Mesothelial cell of epicardium (in vitro differentiated cells): ENCODE results near the gene ATXN1. TPM values are rescaled to one million over a fixed set of nuclear protein-coding genes. Genes with fewer than 3 reads are reported as not detected.
A peak's percentile ranks its signal among the peaks of the same experiment; 100 is the strongest.

Source experiments
- DNase-seq, 2 experiments: peaks; one replicate each; pipeline ENCODE4 v3.0.0; 2021; ENCODE audit warnings: low spot score in 2 of 2; ENCODE audit not compliant: unreplicated experiment in 2 of 2
- H3K27ac Mint-ChIP-seq: 2 replicates; pipeline ENCODE4 v1.8.0; 2021; ENCODE audit warnings: mixed read lengths
- H3K27me3 Mint-ChIP-seq: 2 replicates; pipeline ENCODE4 v1.8.0; 2021; ENCODE audit warnings: low read depth, mixed read lengths
- H3K36me3 Mint-ChIP-seq: 2 replicates; pipeline ENCODE4 v1.8.0; 2021; ENCODE audit warnings: mixed read lengths
- H3K4me1 Mint-ChIP-seq: 2 replicates; pipeline ENCODE4 v1.8.0; 2021; ENCODE audit warnings: mixed read lengths
- H3K4me3 Mint-ChIP-seq: 2 replicates; pipeline ENCODE4 v1.8.0; 2021; ENCODE audit warnings: mild to moderate bottlenecking, moderate library complexity, mixed read lengths
- H3K9me3 Mint-ChIP-seq: 2 replicates; pipeline ENCODE4 v1.8.0; 2021; ENCODE audit warnings: mixed read lengths
- CTCF ChIP-seq: fragments of 200-600 bp; sonication (generic); IDR thresholded peaks from one replicate; pipeline ENCODE4 v1.5.0; 2021; ENCODE audit warnings: antibody characterized with exemption; ENCODE audit not compliant: unreplicated experiment
- total RNA-seq: library from RNA; stranded (reverse); gene quantifications from 3 replicates; pipeline ENCODE4 v1.2.1, GENCODE V29; 2021

The ATXN1 gene
- total RNA-seq, 1 donor from 2014 or later: 59.5 TPM

DNA sequence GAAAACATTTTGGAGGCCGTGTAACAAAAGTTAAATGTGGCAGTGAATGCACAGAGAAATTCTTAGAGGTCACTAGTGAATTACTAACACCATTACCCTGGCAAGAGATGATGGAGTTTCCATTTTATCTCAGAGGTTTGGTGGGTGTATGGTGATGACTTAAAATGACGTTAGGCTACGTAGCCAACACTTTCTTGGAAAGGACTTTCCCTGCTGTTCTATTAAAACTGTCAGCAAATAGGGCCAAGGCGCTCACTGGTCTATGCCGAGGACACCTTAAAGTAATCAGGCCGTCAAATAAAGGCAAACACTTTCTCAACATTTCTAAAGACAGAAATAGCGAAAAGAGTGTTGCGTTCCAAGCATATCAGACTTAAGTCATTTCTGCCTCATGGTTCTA is 362.1 kb downstream of the ATXN1 start:
- Mint-ChIP-seq H3K27ac (peak overlapping the region; percentile 31), H3K4me1 (peaks cover 26% of the 10 kb centered on the region), H3K36me3 (peaks cover 5% of the 10 kb centered on the region), H3K9me3 (peaks cover 4% of the 10 kb centered on the region), H3K27me3 (no peaks in the 10 kb centered on the region), H3K4me3 (no peak overlapping the region)
- TF ChIP-seq CTCF: no peak
- no peak for DNase-seq

DNA sequence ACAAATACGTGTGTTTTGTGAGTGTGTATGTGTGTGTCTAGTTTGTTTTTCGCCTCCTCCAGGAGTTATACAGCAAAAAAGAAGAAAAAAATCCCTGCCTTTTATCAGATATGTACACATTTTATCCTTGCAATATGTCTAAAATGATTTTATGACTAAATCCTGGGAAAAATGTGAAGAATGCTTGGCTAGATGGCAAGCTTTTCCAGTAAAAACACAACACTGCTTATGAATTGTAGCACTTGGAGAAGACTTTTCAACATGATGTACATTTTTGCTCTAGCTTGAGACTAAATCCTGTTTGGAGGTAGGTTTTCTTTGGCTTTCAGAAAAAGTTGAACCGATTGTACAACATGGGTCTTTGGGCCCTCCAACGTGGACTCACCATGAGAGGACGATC is 362.7 kb downstream of the ATXN1 start:
- Mint-ChIP-seq H3K9me3 (peaks cover 4% of the 10 kb centered on the region), H3K36me3 (peaks cover 4% of the 10 kb centered on the region), H3K27me3 (no peaks in the 10 kb centered on the region), H3K4me3 (no peak overlapping the region), H3K27ac (peak overlapping the region; percentile 24), H3K4me1 (peaks cover 21% of the 10 kb centered on the region)
- TF ChIP-seq CTCF: no peak
- no peak for DNase-seq

DNA sequence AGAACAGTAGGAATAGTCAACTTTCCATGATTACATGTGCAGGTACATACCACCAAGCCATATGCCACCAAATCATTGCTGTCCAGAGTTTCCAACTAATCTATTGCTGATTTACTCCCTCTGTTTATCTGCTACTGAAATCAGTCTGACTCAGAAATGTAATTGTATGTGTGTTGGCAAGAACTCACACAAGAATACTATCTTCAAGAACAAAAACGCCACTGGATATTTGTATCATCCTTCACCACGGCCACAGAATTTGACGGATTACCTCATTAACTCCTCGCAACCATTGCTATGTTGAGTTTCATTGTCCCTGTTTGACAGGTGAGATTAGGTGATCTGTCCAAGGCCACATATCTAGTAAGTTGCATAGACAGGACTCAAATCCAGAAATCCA is 363.6 kb downstream of the ATXN1 start:
- H3K4me3 Mint-ChIP-seq: no peak overlapping the region
- H3K27me3 Mint-ChIP-seq: no peaks in the 10 kb centered on the region
- no peak for TF ChIP-seq CTCF
- peaks cover 21% of the 10 kb centered on the region for H3K4me1 Mint-ChIP-seq
- no peak for DNase-seq
- peaks cover 4% of the 10 kb centered on the region for H3K9me3 Mint-ChIP-seq
- H3K27ac Mint-ChIP-seq: no peak overlapping the region
- H3K36me3 Mint-ChIP-seq: peaks cover 3% of the 10 kb centered on the region

GRCh38 chr6:16396497-16397319 is 364.6 kb downstream of the ATXN1 start:
- Mint-ChIP-seq H3K9me3 (peaks cover 3% of the 10 kb centered on the region), H3K27me3 (no peaks in the 10 kb centered on the region), H3K27ac (no peak overlapping the region)

GRCh38 chr6:16394632-16395031 is 366.6 kb downstream of the ATXN1 start:
- peaks cover 16% of the 10 kb centered on the region for H3K4me1 Mint-ChIP-seq
- H3K9me3 Mint-ChIP-seq: no peaks in the 10 kb centered on the region
- TF ChIP-seq CTCF: no peak
- H3K27me3 Mint-ChIP-seq: no peaks in the 10 kb centered on the region
- DNase-seq: no peak
- no peak overlapping the region for H3K4me3 Mint-ChIP-seq
- H3K36me3 Mint-ChIP-seq: no peaks in the 10 kb centered on the region
- no peak overlapping the region for H3K27ac Mint-ChIP-seq

More at GRCh38 chr6:16396497-16397319, 364.6 kb downstream of the ATXN1 start:
- Mint-ChIP-seq H3K4me3 (no peak overlapping the region), H3K36me3 (peaks cover 2% of the 10 kb centered on the region), H3K4me1 (peaks cover 15% of the 10 kb centered on the region)
- no peak for TF ChIP-seq CTCF
- DNase-seq: no peak
